GM12873 (cell line): ENCODE measurements around the gene RGS12.

Source experiments
- TF ChIP-seq, protein P1 (sequence below): IDR thresholded peaks from 2 replicates; pipeline ENCODE4 v1.5.1; 2012; ENCODE audit warnings: low read depth, mild to moderate bottlenecking, moderate library complexity, low read length, control low read depth; ENCODE audit not compliant: insufficient read depth; ENCODE audit errors: missing control alignments

RGS12 gene

DNA sequence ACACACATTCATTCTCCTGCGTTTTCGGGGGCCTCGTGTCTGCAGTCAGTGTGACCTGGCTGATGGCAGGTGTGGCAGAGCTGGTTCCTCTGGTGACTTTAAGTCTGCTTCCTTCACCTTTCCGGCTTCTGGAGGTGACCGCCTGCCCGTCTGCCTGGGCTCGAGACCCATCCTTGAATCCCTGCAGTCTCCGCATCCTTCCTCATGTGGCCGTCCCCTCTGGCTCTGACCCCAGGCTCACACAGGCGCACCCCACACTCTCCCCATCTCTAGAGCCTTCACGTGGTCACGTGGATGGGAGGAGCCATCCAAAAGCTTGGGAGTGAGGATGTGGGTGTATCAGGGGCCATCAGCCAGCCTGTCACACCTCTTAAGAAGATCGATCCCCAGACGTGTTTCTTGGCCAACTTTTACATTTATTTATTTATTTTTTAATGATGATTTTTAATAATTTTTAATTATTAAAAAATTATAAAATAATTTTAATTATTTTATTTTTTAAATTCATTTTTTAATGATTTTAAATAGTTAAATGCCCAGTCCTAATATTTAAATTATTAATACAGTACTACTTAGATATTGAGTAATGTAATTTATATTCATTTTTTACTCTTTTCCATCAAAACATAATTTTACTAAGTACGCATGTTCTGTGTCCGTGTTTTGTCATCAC is 20.9 kb downstream of the RGS12 start:
- TF ChIP-seq, protein P1, sequence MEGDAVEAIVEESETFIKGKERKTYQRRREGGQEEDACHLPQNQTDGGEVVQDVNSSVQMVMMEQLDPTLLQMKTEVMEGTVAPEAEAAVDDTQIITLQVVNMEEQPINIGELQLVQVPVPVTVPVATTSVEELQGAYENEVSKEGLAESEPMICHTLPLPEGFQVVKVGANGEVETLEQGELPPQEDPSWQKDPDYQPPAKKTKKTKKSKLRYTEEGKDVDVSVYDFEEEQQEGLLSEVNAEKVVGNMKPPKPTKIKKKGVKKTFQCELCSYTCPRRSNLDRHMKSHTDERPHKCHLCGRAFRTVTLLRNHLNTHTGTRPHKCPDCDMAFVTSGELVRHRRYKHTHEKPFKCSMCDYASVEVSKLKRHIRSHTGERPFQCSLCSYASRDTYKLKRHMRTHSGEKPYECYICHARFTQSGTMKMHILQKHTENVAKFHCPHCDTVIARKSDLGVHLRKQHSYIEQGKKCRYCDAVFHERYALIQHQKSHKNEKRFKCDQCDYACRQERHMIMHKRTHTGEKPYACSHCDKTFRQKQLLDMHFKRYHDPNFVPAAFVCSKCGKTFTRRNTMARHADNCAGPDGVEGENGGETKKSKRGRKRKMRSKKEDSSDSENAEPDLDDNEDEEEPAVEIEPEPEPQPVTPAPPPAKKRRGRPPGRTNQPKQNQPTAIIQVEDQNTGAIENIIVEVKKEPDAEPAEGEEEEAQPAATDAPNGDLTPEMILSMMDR, result no peak

DNA sequence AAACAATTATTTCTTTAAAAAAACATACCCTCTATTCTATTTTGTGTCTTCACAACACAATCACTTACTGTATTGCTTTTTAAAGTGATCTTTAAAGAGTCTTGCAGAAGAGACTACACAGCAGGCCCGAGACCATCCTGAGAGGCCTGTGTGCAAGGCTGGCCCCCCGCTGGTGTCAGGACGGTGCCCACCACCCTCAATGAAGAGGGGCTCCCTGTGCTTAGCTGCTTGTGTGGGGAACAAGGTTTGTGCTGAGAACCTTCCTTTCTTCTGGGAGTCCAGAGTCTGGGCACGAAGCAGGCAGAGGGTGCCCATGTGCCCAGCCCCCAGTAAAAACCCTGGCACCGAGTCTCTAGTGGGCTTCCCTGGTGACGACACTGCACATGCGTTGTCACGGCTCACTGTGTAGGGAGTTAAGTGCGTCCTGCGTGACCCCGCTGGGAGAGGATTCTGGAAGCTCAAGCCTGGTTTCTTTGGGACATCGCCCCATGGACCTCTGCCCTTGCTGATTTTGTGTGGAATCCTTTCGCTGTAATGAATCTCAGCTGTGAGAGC is 22.0 kb downstream of the RGS12 start:
- TF ChIP-seq, protein P1, result no peak

DNA sequence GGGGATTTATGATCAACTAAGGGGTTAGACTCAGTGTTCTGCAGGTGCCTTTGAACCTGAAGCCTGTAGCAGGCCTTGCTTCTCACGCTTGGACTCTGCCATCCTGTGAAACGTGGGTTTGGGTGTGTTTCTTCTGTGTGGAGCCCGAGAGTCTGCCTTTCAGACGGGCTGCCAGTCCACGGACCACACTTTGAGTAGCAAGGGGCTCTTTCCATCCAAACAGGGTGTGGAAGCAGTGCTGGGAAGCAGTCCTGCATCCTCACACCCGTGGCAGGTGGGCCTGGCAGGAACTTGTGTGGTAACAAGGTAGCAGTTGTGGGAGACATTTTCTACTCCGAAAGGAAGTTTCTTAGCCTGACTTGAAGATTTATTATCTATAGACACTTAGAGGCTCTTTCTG is 22.7 kb downstream of the RGS12 start:
- TF ChIP-seq, protein P1, result no peak

DNA sequence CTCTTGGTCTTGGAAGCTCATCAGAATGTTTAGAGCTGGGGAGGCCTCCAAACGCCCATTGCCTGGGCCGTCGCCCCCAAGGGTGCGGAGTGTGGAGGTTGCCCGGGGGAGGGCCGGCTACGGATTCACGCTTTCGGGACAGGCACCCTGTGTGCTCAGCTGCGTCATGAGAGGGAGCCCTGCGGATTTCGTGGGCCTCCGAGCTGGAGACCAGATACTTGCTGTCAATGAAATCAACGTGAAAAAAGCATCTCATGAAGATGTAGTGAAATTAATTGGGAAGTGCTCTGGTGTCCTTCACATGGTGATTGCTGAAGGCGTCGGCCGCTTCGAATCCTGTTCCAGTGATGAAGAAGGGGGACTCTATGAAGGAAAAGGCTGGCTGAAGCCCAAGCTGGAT is 23.3 kb downstream of the RGS12 start:
- TF ChIP-seq, protein P1, result no peak

DNA sequence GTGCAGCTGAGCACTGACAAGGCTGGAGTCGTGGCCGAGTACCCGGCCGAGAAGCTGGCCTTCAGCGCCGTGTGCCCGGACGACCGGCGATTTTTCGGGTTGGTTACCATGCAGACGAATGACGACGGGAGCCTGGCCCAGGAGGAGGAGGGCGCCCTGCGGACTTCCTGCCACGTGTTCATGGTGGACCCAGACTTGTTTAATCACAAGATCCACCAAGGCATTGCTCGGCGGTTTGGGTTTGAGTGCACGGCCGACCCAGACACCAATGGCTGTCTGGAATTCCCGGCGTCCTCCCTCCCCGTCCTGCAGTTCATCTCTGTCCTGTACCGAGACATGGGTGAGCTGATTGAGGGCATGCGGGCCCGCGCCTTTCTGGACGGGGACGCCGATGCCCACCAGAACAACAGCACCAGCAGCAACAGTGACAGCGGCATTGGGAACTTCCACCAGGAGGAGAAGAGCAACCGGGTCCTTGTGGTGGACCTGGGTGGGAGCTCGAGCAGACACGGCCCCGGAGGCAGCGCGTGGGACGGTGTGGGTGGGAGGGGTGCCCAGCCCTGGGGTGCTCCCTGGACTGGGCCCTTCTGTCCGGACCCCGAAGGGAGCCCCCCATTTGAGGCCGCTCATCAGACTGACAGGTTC is 24.3 kb downstream of the RGS12 start:
- TF ChIP-seq, protein P1, result no peak

DNA sequence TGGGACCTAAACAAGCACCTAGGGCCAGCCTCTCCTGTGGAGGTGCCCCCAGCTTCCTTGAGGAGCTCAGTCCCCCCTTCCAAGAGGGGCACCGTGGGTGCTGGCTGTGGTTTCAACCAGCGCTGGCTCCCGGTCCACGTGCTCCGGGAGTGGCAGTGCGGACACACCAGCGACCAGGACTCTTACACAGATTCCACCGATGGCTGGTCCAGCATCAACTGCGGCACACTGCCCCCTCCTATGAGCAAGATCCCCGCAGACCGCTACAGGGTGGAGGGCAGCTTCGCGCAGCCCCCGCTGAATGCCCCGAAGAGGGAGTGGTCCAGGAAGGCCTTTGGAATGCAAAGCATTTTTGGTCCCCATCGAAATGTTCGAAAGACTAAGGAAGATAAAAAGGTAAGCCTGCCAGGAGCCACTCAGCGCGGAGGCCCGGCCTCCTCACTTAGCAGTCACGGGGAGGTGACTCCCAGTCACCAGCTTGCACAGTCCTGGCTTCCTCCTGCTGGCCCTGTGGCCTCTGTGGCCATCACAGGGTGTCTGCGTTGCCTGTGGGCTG is 24.9 kb downstream of the RGS12 start:
- TF ChIP-seq, protein P1, result no peak

DNA sequence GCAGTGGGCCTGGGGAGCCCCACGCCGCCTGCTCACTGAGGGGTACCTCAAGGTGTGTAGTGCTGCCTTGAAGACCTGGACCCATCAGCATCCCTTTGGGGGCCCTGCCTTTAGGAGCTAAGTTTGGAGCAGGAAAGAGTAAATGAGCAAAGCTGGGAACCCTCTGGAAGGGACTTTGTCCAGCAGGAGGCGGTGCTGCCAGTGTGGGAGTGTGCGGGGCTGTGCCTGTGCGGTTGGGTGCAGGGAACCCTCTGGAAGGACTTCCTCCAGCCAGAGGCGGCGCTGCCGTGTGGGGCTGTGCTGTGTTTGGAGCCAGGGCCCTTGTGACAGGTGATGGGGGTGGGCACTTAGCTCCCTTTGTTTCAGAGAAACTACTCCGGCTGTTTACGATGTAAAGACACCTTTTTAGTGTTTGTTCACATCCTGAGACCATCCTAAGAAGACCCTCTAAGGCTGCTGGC is 25.8 kb downstream of the RGS12 start:
- TF ChIP-seq, protein P1, result no peak
